Coronary artery (tissue), 2 donors: Measurements from ENCODE around the gene SMPD3.

Experiments
- DNase-seq: peaks from one replicate; pipeline ENCODE4 v3.0.0-alpha.2; 2017; ENCODE audit warnings: low spot score
- H3K27ac ChIP-seq, 2 donors: fragments of 200-600 bp; sonication (generic); one replicate each; pipeline ENCODE4 v1.5.1; 2016 to 2019
- H3K4me3 ChIP-seq: fragments of 200-600 bp; sonication (generic); 2 replicates; pipeline ENCODE4 v1.5.1; 2016; ENCODE audit warnings: mild to moderate bottlenecking, moderate library complexity
- TF ChIP-seq, protein P1 (sequence below): fragments of 200-600 bp; sonication (generic); IDR thresholded peaks from one replicate; pipeline ENCODE4 v1.5.1; 2019; ENCODE audit warnings: antibody characterized with exemption

The SMPD3 gene

DNA sequence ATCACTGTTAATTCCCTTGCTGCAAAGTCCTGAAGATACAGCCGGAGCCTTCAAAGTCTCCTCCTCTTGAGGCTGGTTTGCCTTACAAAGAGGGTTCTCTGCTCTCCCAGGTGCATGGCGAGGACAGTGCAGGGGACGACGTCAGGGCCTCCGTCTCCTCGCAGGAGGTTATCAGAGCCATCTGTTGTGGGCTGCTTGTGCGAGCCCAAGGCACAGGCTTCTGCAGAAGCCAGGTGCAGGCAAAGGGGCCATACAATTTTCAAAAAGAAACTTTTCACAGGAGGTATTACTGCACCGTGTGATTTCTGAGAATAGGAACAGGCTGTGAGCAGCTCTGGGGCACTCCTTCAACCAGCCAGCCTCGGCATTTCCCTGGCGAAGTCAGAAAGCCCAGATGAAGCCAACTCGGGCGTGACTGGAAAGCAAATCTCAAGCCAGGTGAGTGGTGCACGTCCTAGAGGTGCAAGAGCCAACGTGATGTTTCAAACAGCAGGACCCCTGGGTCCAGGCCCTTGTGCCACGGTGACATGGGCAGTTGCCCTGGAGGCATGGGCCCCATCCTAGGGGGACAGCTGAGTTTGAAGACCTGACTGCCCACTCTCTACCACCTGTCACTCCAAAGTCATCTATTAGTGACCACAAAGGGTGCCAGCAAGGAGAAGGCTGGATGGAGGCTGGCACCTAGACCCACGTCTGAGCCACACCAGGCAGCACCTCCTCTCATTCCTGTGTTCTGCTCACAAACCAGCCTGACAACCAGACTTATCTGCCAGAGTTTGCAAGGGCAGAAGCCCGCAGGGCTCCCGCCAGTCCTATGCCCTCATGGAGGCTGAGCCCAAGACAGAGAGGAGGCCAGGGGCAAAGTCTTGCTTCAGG lies 68.6 kb downstream of the SMPD3 start:
- TF ChIP-seq, protein P1, sequence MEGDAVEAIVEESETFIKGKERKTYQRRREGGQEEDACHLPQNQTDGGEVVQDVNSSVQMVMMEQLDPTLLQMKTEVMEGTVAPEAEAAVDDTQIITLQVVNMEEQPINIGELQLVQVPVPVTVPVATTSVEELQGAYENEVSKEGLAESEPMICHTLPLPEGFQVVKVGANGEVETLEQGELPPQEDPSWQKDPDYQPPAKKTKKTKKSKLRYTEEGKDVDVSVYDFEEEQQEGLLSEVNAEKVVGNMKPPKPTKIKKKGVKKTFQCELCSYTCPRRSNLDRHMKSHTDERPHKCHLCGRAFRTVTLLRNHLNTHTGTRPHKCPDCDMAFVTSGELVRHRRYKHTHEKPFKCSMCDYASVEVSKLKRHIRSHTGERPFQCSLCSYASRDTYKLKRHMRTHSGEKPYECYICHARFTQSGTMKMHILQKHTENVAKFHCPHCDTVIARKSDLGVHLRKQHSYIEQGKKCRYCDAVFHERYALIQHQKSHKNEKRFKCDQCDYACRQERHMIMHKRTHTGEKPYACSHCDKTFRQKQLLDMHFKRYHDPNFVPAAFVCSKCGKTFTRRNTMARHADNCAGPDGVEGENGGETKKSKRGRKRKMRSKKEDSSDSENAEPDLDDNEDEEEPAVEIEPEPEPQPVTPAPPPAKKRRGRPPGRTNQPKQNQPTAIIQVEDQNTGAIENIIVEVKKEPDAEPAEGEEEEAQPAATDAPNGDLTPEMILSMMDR: no peak
- no peak overlapping the region for H3K27ac ChIP-seq
- DNase-seq: no peak
- H3K4me3 ChIP-seq: no peak overlapping the region

DNA sequence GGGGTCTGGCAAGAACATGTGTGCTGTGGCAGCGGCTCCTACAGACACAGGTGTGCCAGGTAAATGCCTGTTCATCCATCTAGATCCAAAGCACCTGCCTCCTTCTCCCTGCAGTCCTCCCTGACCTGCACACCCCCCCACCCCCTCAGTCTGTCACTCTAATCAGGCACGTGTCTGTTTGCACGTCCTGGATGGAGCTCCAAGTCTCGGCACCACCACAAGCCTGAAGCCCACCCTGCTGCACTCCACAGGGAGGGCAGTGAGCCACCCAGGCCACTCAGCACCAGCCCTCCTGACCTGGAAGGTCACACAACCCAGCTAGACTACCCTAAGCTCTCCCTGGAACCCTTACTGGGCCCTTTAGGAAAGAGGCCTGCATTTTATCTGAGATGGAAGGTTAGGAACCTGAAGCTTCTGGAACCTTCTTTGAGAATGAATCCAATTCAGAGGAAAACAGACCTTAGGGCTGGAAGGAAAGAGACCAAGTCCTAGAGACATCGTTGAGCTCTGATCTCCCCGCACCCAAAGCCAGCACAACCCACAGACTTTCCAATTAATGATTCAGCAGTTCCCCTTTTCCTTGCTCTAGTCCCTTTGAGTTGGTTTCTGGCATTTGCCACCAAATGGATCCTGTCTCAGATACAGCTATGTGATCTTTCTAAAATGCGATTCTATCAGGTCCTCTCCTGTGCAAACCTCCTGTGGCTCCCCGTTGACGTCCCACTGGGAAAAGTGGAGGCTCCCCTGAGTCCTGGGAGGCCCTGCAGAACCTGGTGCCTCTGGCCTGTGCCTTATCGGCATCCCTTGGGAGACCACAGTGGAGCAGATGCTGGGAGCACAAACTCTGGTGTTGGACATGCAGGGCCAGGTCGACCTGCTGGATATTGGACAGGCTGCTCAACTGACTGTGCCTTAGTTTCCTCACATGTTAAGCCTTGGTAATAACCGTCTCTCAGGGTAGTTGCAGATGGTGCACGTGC lies 69.6 kb downstream of the SMPD3 start:
- H3K4me3 ChIP-seq: no peak overlapping the region
- no peak for DNase-seq
- TF ChIP-seq, protein P1: no peak
- H3K27ac ChIP-seq: no peak overlapping the region

DNA sequence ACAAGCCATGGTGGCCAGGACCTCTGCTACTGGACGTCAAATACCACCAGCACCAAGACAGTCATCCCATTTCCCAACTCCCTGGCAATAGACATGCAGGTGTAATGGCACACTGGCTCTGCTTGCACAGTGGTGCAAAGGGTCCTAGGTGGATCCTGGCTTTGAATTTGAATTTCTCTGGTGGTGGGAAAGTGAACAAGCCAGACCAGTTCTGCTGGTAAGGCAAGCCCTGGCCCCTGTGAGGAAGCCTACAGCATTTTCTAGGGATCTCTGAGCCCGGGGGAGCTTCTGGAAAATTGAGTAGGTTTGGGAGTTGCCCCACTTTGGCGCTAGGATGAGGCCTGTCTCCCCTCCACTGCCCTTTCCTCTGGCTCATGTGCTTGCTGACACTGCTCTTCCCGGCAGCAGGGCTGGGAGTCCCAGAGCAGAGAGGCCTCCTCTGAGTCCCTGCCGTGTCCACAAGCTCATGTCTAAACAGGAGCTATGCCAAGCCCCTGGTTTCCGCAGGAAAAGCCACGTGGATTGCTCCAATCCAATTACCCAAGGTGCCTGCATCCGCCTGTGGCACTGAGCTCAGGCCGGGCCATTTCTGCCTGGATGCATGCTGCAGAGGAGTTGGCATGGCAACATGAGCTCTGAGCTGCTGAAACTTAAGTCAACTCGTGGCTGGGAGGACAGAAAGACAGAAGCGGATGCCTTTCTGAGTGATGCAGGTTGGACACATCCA lies 70.5 kb downstream of the SMPD3 start:
- no peak for DNase-seq
- TF ChIP-seq, protein P1: no peak
- H3K27ac ChIP-seq: no peak overlapping the region
- H3K4me3 ChIP-seq: no peak overlapping the region

DNA sequence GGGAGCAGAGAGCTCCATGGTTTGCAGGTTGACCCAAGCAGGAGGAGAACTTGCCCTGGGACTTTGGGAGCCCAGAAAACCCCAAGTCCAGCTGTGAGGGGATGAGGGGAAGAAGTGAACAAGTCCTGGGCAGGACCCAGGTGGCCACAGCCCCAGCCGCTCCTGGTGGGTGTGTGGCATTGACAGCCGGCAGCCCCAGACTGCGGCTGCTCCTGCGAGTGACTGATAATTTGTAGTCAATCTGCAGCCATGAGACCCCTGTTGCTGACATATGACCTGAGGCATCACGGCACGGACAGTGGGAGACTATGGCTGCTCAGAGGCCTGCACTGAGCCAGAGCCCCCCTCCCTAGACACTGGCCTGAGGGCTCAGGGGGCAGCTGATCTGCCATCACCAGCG lies 71.1 kb downstream of the SMPD3 start:
- Histone ChIP-seq H3K27ac (no peak overlapping the region), H3K4me3 (no peak overlapping the region)
- no peak for DNase-seq
- TF ChIP-seq, protein P1: no peak

DNA sequence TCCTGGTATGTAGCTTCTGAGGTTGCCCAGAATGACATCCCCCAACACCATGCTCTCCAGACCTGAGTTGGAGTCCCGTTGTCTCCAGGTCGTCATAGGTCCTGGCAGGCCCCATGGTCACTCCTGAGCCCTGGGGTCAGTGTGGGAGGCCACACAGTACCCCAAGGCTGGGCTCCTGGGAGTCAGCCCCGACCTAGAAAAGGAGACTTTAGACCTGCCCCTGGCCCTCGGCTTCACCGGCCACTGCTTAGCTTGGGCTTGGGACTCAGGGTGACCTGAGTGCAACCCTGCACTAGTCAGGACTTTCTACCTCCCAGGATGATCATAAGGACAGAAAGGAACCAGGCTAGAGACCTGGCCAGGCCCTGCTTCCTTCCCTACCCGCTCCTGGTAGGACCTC lies 71.7 kb downstream of the SMPD3 start:
- DNase-seq: no peak
- TF ChIP-seq, protein P1: no peak
- Histone ChIP-seq H3K4me3 (no peak overlapping the region), H3K27ac (no peak overlapping the region)

DNA sequence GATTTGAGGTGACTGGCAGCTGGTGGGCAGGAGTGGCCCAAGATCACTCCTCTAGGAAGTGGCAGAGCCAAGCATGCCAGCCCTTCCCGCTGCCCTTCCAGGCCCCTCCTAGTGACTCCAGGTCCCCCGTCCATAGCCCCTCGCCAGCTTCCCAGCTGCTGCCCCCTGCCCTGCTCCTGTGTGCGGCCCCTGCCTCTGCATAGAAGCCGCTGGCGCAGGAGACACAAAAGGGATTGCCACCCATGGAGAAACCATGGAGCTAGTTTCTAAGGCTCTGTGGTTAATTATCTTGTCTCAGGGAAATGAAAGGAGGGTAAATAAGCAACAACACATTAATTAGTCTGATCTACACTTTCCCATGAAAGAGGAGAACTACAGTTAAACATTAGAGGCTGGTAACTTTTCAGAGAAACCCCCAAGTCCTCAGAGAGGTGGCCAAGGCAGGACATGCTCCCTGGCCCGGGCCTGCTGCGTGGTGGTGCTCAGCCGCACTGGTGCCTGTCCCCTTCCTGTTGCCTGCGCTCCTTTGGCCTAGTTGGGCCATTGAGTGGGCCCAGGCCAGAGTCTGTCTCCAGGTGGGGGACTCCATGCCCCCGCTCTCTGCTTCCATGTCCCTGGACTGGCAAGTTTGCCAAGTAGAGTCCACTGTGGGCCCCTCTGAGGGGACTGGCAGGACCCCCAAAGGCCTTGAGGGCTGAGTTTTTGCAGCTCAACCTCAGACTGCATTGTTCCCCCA lies 72.3 kb downstream of the SMPD3 start:
- TF ChIP-seq, protein P1: no peak
- no peak overlapping the region for H3K4me3 ChIP-seq
- no peak for DNase-seq
- no peak overlapping the region for H3K27ac ChIP-seq
